ENCODE results near the gene TMPRSS11A.

Gene TMPRSS11A

GRCh38 chr4:67954890-67955289, 8.4 kb downstream of the TMPRSS11A start:
- no peak overlapping the region for H3K4me2 ChIP-seq (ENCODE audit: low read length)
- H3K4me3 ChIP-seq (ENCODE audit: low read length) = no peak overlapping the region
- H3K9me3 ChIP-seq (ENCODE audit: insufficient read depth, low read length) = no peaks in the 10 kb centered on the region
- H4K20me1 ChIP-seq (ENCODE audit: insufficient read depth, low read length) = no peaks in the 10 kb centered on the region
- H3K36me3 ChIP-seq (replicated peaks; ENCODE audit: low read depth, low read length) = no peaks in the 10 kb centered on the region
- H2AFZ ChIP-seq (ENCODE audit: low read depth, low read length) = no peak overlapping the region
- no peak for TF ChIP-seq CTCF (IDR thresholded peaks at IDR 0.05; ENCODE audit: low read depth, low read length)
- TF ChIP-seq EZH2phosphoT487 (IDR thresholded peaks at IDR 0.05; ENCODE audit: low read depth) = no peak
- no peaks in the 10 kb centered on the region for H3K27me3 ChIP-seq (ENCODE audit: low read depth, low read length)
- no peaks in the 10 kb centered on the region for H3K4me1 ChIP-seq (ENCODE audit: low read length)
- no peaks in the 10 kb centered on the region for H3K79me2 ChIP-seq (ENCODE audit: low read length)
- H3K27ac ChIP-seq (ENCODE audit: low read length) = no peak overlapping the region
- no peak overlapping the region for H3K9ac ChIP-seq (ENCODE audit: low read length)

DNA sequence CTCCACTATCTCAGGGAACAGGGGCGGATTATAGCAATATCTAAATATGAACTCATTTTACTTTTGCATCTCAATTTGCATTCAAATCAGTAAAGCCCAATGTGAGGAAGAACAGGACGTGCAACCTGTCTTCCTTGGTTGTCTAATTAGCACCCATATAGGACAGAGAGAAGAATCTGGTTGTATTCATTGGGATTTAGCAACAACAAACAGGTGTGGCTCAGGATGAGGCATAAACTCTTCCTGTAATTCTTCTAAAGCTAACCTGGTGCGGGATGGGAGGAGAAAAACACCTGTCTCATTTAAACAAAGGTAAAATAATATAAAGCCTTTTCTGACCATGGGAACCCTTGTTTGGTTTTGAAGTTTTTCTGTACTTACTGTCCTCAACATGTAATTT, 22.2 kb downstream of the TMPRSS11A start:
- H3K27me3 ChIP-seq (ENCODE audit: low read depth, low read length) = no peaks in the 10 kb centered on the region
- no peak overlapping the region for H3K27ac ChIP-seq (ENCODE audit: low read length)
- no peaks in the 10 kb centered on the region for H3K36me3 ChIP-seq (replicated peaks; ENCODE audit: low read depth, low read length)
- TF ChIP-seq CTCF (IDR thresholded peaks at IDR 0.05; ENCODE audit: low read depth, low read length) (no peak), EZH2phosphoT487 (IDR thresholded peaks at IDR 0.05; ENCODE audit: low read depth) (no peak)
- no peaks in the 10 kb centered on the region for H3K79me2 ChIP-seq (ENCODE audit: low read length)
- no peaks in the 10 kb centered on the region for H4K20me1 ChIP-seq (ENCODE audit: insufficient read depth, low read length)
- no peak overlapping the region for H2AFZ ChIP-seq (ENCODE audit: low read depth, low read length)
- no peak overlapping the region for H3K9ac ChIP-seq (ENCODE audit: low read length)
- H3K4me1 ChIP-seq (ENCODE audit: low read length) = no peaks in the 10 kb centered on the region
- no peaks in the 10 kb centered on the region for H3K9me3 ChIP-seq (ENCODE audit: insufficient read depth, low read length)
- no peak overlapping the region for H3K4me2 ChIP-seq (ENCODE audit: low read length)
- no peak overlapping the region for H3K4me3 ChIP-seq (ENCODE audit: low read length)

- no peaks in the 10 kb centered on the region for H3K36me3 ChIP-seq (replicated peaks; ENCODE audit: low read depth, low read length)
- H4K20me1 ChIP-seq (ENCODE audit: insufficient read depth, low read length) = no peaks in the 10 kb centered on the region
- no peak overlapping the region for H3K9ac ChIP-seq (ENCODE audit: low read length)
- no peaks in the 10 kb centered on the region for H3K27me3 ChIP-seq (ENCODE audit: low read depth, low read length)
- H3K4me3 ChIP-seq (ENCODE audit: low read length) = no peak overlapping the region
- H3K4me2 ChIP-seq (ENCODE audit: low read length) = no peak overlapping the region
- no peaks in the 10 kb centered on the region for H3K4me1 ChIP-seq (ENCODE audit: low read length)
- H3K27ac ChIP-seq (ENCODE audit: low read length) = no peak overlapping the region
- TF ChIP-seq EZH2phosphoT487 (IDR thresholded peaks at IDR 0.05; ENCODE audit: low read depth) (no peak), CTCF (IDR thresholded peaks at IDR 0.05; ENCODE audit: low read depth, low read length) (no peak)
- no peaks in the 10 kb centered on the region for H3K9me3 ChIP-seq (ENCODE audit: insufficient read depth, low read length)
- no peaks in the 10 kb centered on the region for H3K79me2 ChIP-seq (ENCODE audit: low read length)
- no peak overlapping the region for H2AFZ ChIP-seq (ENCODE audit: low read depth, low read length)
Observed at GRCh38 chr4:67940506-67940905, 22.8 kb downstream of the TMPRSS11A start.

DNA sequence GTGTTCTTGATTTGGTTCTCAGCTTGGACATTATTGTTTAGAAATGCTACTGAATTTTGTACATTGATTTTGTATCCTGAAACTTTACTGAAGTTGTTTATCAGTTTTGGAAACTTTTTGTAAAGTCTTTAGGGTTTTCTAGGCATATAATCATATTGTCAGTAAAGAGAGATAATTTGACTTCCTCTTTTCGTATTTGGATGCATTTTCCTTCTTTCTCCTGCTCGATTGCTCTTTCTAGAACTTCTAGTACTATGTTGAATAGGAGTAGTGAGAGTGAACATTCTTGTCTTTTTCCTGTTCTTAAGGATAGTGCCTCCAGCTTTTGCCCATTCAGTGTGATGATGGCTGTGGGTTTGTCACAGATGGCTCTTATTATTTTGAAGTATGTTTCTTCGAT, 24.1 kb downstream of the TMPRSS11A start:
- TF ChIP-seq CTCF (IDR thresholded peaks at IDR 0.05; ENCODE audit: low read depth, low read length) = no peak
- TF ChIP-seq EZH2phosphoT487 (IDR thresholded peaks at IDR 0.05; ENCODE audit: low read depth) = no peak
- no peaks in the 10 kb centered on the region for H3K79me2 ChIP-seq (ENCODE audit: low read length)
- no peak overlapping the region for H3K4me3 ChIP-seq (ENCODE audit: low read length)
- H3K4me1 ChIP-seq (ENCODE audit: low read length) = no peaks in the 10 kb centered on the region
- no peaks in the 10 kb centered on the region for H3K36me3 ChIP-seq (replicated peaks; ENCODE audit: low read depth, low read length)
- no peaks in the 10 kb centered on the region for H4K20me1 ChIP-seq (ENCODE audit: insufficient read depth, low read length)
- no peak overlapping the region for H3K27ac ChIP-seq (ENCODE audit: low read length)
- no peak overlapping the region for H2AFZ ChIP-seq (ENCODE audit: low read depth, low read length)
- H3K4me2 ChIP-seq (ENCODE audit: low read length) = no peak overlapping the region
- no peaks in the 10 kb centered on the region for H3K9me3 ChIP-seq (ENCODE audit: insufficient read depth, low read length)
- H3K9ac ChIP-seq (ENCODE audit: low read length) = no peak overlapping the region
- no peaks in the 10 kb centered on the region for H3K27me3 ChIP-seq (ENCODE audit: low read depth, low read length)
